H1 (cell line): ENCODE measurements around the gene TMEM120A. TPM values are rescaled to one million over a fixed set of nuclear protein-coding genes. Genes with fewer than 3 reads are reported as not detected.
A peak's percentile ranks its signal among the peaks of the same experiment; 100 is the strongest.

Experiments
- CTCF ChIA-PET: fragments of 300-600 bp; sonication (Branson Sonifier 250); formaldehyde crosslinking; loops from one replicate; lab custom pipeline; 2021; ENCODE audit not compliant: partially characterized antibody; lab: Charles Lee
- POLR2A ChIA-PET: fragments of 300-600 bp; sonication (Branson Sonifier 250); formaldehyde crosslinking; loops from one replicate; lab custom pipeline; 2021; ENCODE audit warnings: inconsistent platforms; ENCODE audit not compliant: partially characterized antibody; lab: Charles Lee
- DNase-seq, 2 experiments: peaks; one replicate each; pipeline versions ENCODE4 v3.0.0 to v3.0.0-alpha.2; 2010 to 2022; ENCODE audit warnings: low spot score in 2 of 2, low read depth in 1 of 2, mixed read lengths in 1 of 2
- FAIRE-seq: peaks from 2 replicates; lab custom pipeline; 2011; peaks lifted over from hg19 to GRCh38; lab: Jason Lieb, UNC
- H2AFZ ChIP-seq: 2 replicates; pipeline ENCODE4 v1.8.1; 2012; ENCODE audit warnings: low read length, inconsistent platforms
- H2AK5ac ChIP-seq: 2 replicates; pipeline ENCODE4 v1.6.1; 2013; ENCODE audit warnings: low read depth, low read length
- H2BK120ac ChIP-seq: replicated peaks from 2 replicates; pipeline ENCODE3; 2013; ENCODE audit warnings: low read depth, low read length, inconsistent platforms
- H2BK12ac ChIP-seq: 2 replicates; pipeline ENCODE4 v1.6.1; 2013; ENCODE audit warnings: low read depth, low read length
- H2BK15ac ChIP-seq: 2 replicates; pipeline ENCODE4 v1.6.1; 2013; ENCODE audit warnings: low read length
- H2BK20ac ChIP-seq: 2 replicates; pipeline ENCODE4 v1.6.1; 2013; ENCODE audit warnings: low read length
- H2BK5ac ChIP-seq: 2 replicates; pipeline ENCODE4 v1.6.1; 2013; ENCODE audit warnings: low read depth, low read length
- H3K14ac ChIP-seq: 2 replicates; pipeline ENCODE4 v1.6.1; 2013; ENCODE audit warnings: inconsistent platforms; ENCODE audit not compliant: insufficient read length
- H3K18ac ChIP-seq: 2 replicates; pipeline ENCODE4 v1.6.1; 2013; ENCODE audit warnings: low read length; ENCODE audit errors: extremely low read depth
- H3K23ac ChIP-seq: 2 replicates; pipeline ENCODE4 v1.6.1; 2013; ENCODE audit warnings: inconsistent platforms; ENCODE audit not compliant: insufficient read length
- H3K23me2 ChIP-seq: 2 replicates; pipeline ENCODE4 v1.6.1; 2013; ENCODE audit warnings: low read depth, low read length
- H3K27ac ChIP-seq: 2 replicates; pipeline ENCODE4 v1.6.1; 2011; ENCODE audit warnings: low read depth, low read length, inconsistent platforms
- H3K27me3 ChIP-seq, 4 experiments: replicated peaks in 1 of 4; 1 replicate in 1 of 4; 2 replicates in 3 of 4; pipeline versions ENCODE4 v1.6.1 to v1.8.1; 2011 to 2013; ENCODE audit warnings: low read length in 3 of 4, mild to moderate bottlenecking in 3 of 4, inconsistent platforms in 2 of 4, mixed read lengths in 2 of 4, moderate library complexity in 1 of 4; ENCODE audit not compliant: control insufficient read depth in 3 of 4, insufficient read depth in 3 of 4; ENCODE audit errors: extremely low read depth in 1 of 4
- H3K36me3 ChIP-seq, 4 experiments: 2 replicates each; pipeline versions ENCODE4 v1.6.1 to v1.8.1; 2011 to 2013; ENCODE audit warnings: mild to moderate bottlenecking in 4 of 4, low read length in 3 of 4, moderate library complexity in 2 of 4, control low read depth in 1 of 4, inconsistent platforms in 1 of 4; ENCODE audit not compliant: insufficient read depth in 4 of 4, control insufficient read depth in 2 of 4
- H3K4ac ChIP-seq: replicated peaks from 2 replicates; pipeline ENCODE3; 2013; ENCODE audit warnings: low read length, low read depth, mixed read lengths, inconsistent platforms; ENCODE audit not compliant: insufficient read length
- H3K4me1 ChIP-seq, 4 experiments: replicated peaks in 1 of 4; 1 replicate in 1 of 4; 2 replicates in 3 of 4; pipeline versions ENCODE4 v1.6.1 to v1.8.1; 2011 to 2013; ENCODE audit warnings: low read length in 3 of 4, inconsistent platforms in 2 of 4, mixed read lengths in 1 of 4; ENCODE audit not compliant: insufficient read depth in 4 of 4, control insufficient read depth in 3 of 4
- H3K4me2 ChIP-seq, 2 experiments: 2 replicates each; pipeline versions ENCODE4 v1.6.1 to v1.8.1; 2011 to 2013; ENCODE audit warnings: low read depth in 2 of 2, low read length in 2 of 2, control low read depth in 1 of 2, inconsistent platforms in 1 of 2, mild to moderate bottlenecking in 1 of 2; ENCODE audit not compliant: insufficient read depth in 1 of 2
- H3K4me3 ChIP-seq, 4 experiments: fragments of 200-600, 300-600 bp in 1 of 4; sonication (generic), shearing (Covaris generic), sonication (Bioruptor Twin) in 1 of 4; 2 replicates each; pipeline versions ENCODE4 v1.5.1 to v1.8.1; 2011 to 2016; ENCODE audit warnings: low read length in 4 of 4, low read depth in 3 of 4, control low read depth in 2 of 4, inconsistent platforms in 2 of 4, mild to moderate bottlenecking in 2 of 4, mixed read lengths in 1 of 4, moderate library complexity in 1 of 4; ENCODE audit not compliant: insufficient read depth in 2 of 4; ENCODE audit errors: extremely low read depth in 1 of 4
- H3K56ac ChIP-seq: replicated peaks from 2 replicates; pipeline ENCODE3; 2013; ENCODE audit warnings: low read depth, mild to moderate bottlenecking, mixed read lengths, low read length, inconsistent platforms; ENCODE audit not compliant: insufficient read length
- H3K79me1 ChIP-seq: 2 replicates; pipeline ENCODE4 v1.6.1; 2013; ENCODE audit warnings: low read depth, low read length, control low read depth
- H3K79me2 ChIP-seq, 2 experiments: 2 replicates each; pipeline versions ENCODE4 v1.6.1 to v1.8.1; 2012 to 2013; ENCODE audit warnings: low read length in 2 of 2, mild to moderate bottlenecking in 2 of 2, inconsistent platforms in 1 of 2; ENCODE audit not compliant: insufficient read depth in 2 of 2, control insufficient read depth in 1 of 2
- H3K9ac ChIP-seq, 4 experiments: replicated peaks in 1 of 4; 1 replicate in 1 of 4; 2 replicates in 3 of 4; pipeline versions ENCODE4 v1.6.1 to v1.8.1; 2011 to 2013; ENCODE audit warnings: low read depth in 3 of 4, low read length in 3 of 4, control low read depth in 2 of 4, mild to moderate bottlenecking in 2 of 4, moderate library complexity in 2 of 4, inconsistent platforms in 1 of 4; ENCODE audit errors: extremely low read depth in 1 of 4
- H3K9me3 ChIP-seq, 2 experiments: 2 replicates each; pipeline versions ENCODE4 v1.6.1 to v1.8.1; 2012 to 2013; ENCODE audit warnings: mild to moderate bottlenecking in 2 of 2, moderate library complexity in 2 of 2, control low read depth in 1 of 2, inconsistent platforms in 1 of 2, low read depth in 1 of 2, low read length in 1 of 2, mixed read lengths in 1 of 2; ENCODE audit not compliant: insufficient read depth in 2 of 2
- H4K20me1 ChIP-seq, 2 experiments: replicated peaks in 1 of 2; 2 replicates each; pipeline versions ENCODE3 to v1.8.1; 2011 to 2013; ENCODE audit warnings: inconsistent platforms in 2 of 2, low read length in 2 of 2, mild to moderate bottlenecking in 1 of 2; ENCODE audit not compliant: insufficient read depth in 2 of 2, control insufficient read depth in 1 of 2
- H4K5ac ChIP-seq: 2 replicates; pipeline ENCODE4 v1.6.1; 2013; ENCODE audit warnings: low read length, low read depth, mixed read lengths, inconsistent platforms; ENCODE audit not compliant: insufficient read length
- H4K8ac ChIP-seq: 2 replicates; pipeline ENCODE4 v1.8.0; 2013; ENCODE audit warnings: mild to moderate bottlenecking, moderate library complexity, low read length, inconsistent platforms; ENCODE audit not compliant: insufficient read depth; ENCODE audit errors: extremely low read depth
- H4K91ac ChIP-seq: replicated peaks from 2 replicates; pipeline ENCODE3; 2013; ENCODE audit warnings: low read length, mixed read lengths, inconsistent platforms; ENCODE audit not compliant: insufficient read length
- WGBS, 2 experiments: shearing (Covaris generic) in 1 of 2; methylation state at CpG; one replicate each; pipeline versions ENCODE4 v1.1.6 to v1.1.7; 2013 to 2015; ENCODE audit warnings: low lambda C conversion rate in 2 of 2, mixed read lengths in 2 of 2, inconsistent platforms in 1 of 2, low coverage in 1 of 2, missing lambda C conversion rate in 1 of 2; ENCODE audit not compliant: insufficient replicate concordance in 2 of 2, insufficient coverage in 1 of 2, insufficient read length in 1 of 2; ENCODE audit errors: extremely low coverage in 1 of 2, missing lambda C conversion rate in 1 of 2; 5-methylcytosine and 5-hydroxymethylcytosine counted together
- polyA plus RNA-seq, 7 experiments: library from polyadenylated mRNA; depleted of rRNA in 3 of 7; stranded (reverse) in 5 of 7; unstranded in 2 of 7; fragments of >200 nt in 5 of 7; fragments of 200-250 nt in 2 of 7; gene quantifications; 1 replicate in 5 of 7; 2 replicates in 1 of 7; 4 replicates in 1 of 7; pipeline versions ENCODE4 v1.2.1 to v1.2.3, GENCODE V29; 2011 to 2013; ENCODE audit warnings: missing spikeins in 2 of 7, mixed read lengths in 2 of 7
- total RNA-seq: library from RNA; stranded (reverse); fragmentation: NEBNext Ultra II Directional; extraction: Animal tissue kit (Norgen Biotek cat#: 25700); gene quantifications from 2 replicates; pipeline ENCODE4 v1.2.1, GENCODE V29; 2021

TMEM120A gene
- total and polyA plus RNA-seq, 2 of the 8 experiments (the other 6 are each of a cell fraction or from before 2014, with no cell fraction given) = 15.6 to 49.9 TPM

DNA sequence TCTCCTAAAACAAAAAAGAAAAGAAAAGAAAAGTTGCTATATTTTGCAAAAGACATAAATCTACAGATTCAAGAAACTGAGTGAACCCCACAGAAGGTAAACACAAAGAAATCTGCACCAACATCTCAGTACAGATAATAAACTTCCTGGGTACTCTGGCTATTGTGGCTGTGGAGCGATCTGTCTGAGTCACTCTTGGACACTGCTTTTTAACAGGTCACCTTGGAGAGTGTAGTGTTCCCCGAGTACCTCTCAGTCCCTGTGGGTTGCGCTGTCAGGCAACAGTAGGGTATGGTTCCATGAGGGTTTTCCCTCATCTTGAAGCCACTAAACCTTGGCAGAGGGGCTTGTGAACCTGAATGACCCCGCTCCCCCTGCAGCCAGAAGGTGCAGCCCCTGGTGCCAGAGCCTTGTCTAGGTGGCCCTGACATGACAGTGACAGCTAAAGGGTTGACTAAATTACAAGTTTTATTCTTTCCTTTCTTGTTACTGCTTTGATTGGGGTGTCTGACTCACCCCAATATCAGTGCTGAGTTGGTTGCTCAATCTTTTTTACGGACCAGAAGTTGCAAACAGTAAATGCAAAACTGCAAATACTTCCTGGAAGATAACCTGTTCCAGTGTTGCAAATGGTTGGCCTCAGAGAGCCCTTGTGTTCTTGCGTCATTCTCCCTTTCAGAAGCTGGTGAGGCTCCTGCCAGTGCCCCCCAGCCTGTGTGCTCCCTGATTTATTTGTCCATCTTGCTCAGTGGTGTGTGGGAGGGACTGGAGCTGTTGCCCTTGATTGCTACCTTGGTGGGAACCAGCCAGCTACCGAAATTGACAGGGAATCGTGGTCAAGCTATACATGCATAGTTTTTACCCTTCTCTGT lies 48.9 kb downstream of the TMEM120A start:
- ChIA-PET POLR2A (interaction anchor here (0.9 to 3.5 kb wide), 3 partner anchors 12 to 31 kb away, joined by 3 to 12 read pairs (median 3); partner anchors contain the start of gene POR), CTCF (interaction anchor here (1.1 to 3.3 kb wide), 4 partner anchors 15 to 79 kb away, joined by 3 to 13 read pairs (median 7); no protein-coding TSS in a partner anchor)
- H3K23me2 ChIP-seq = no peaks in the 10 kb centered on the region
- no peak overlapping the region for H4K8ac ChIP-seq
- peak overlapping the region; percentile 20 for H3K4ac ChIP-seq
- H3K4me3 ChIP-seq = no peak overlapping the region
- no peak overlapping the region for H2BK5ac ChIP-seq
- no peak overlapping the region for H2AFZ ChIP-seq
- no peaks in the 10 kb centered on the region for H3K27me3 ChIP-seq
- no peak overlapping the region for H2BK12ac ChIP-seq
- no peak overlapping the region for H2BK120ac ChIP-seq
- no peak overlapping the region for H3K9ac ChIP-seq
- no peaks in the 10 kb centered on the region; a peak in 1 of 8 replicates for H3K36me3 ChIP-seq
- H3K56ac ChIP-seq = no peak overlapping the region
- H4K91ac ChIP-seq = no peak overlapping the region
- no peak overlapping the region for H2BK20ac ChIP-seq
- 89% methylated on average over 8 of the region's 8 CpGs; no CpG with 5 or more reads in 1 of the 2 experiments for whole genome bisulfite sequencing, 2 experiments
- H4K20me1 ChIP-seq = peaks cover 0 to 15% of the 10 kb centered on the region in 2 experiments
- H3K79me2 ChIP-seq = peaks cover 0 to 38% of the 10 kb centered on the region in 2 experiments; a peak in 2 of 4 replicates
- no peak overlapping the region for H3K27ac ChIP-seq
- H3K23ac ChIP-seq = no peak overlapping the region
- no peak overlapping the region for H2BK15ac ChIP-seq
- DNase-seq (no peak), FAIRE-seq (no peak)
- no peaks in the 10 kb centered on the region for H3K9me3 ChIP-seq
- no peak overlapping the region for H3K4me2 ChIP-seq
- H3K79me1 ChIP-seq = peaks cover 8% of the 10 kb centered on the region; the same call in 1 of the 2 replicates
- no peak overlapping the region for H4K5ac ChIP-seq
- H3K18ac ChIP-seq = no peak overlapping the region
- H2AK5ac ChIP-seq = no peak overlapping the region
- H3K4me1 ChIP-seq = no peaks in the 10 kb centered on the region; a peak in 1 of 7 replicates
- H3K14ac ChIP-seq = no peak overlapping the region
